Duodenal mucosa (tissue), 2 donors: ENCODE data around the gene PNPLA7.

Source experiments
- H3K27ac ChIP-seq: one replicate; pipeline ENCODE4 v1.7.0; 2013; ENCODE audit warnings: low read depth, low read length
- H3K27me3 ChIP-seq, 2 donors: one replicate each; pipeline ENCODE4 v1.7.0; 2013; ENCODE audit warnings: low read length in 2 of 2, control low read depth in 1 of 2; ENCODE audit not compliant: insufficient read depth in 2 of 2, control insufficient read depth in 1 of 2
- H3K36me3 ChIP-seq, 2 donors: one replicate each; pipeline ENCODE4 v1.7.0; 2013; ENCODE audit warnings: low read length in 2 of 2, control low read depth in 1 of 2; ENCODE audit not compliant: insufficient read depth in 2 of 2, control insufficient read depth in 1 of 2
- H3K4me1 ChIP-seq, 2 donors: one replicate each; pipeline ENCODE4 v1.7.0; 2013; ENCODE audit warnings: low read length in 2 of 2, control low read depth in 1 of 2; ENCODE audit not compliant: insufficient read depth in 2 of 2, control insufficient read depth in 1 of 2
- H3K4me3 ChIP-seq, 2 donors: one replicate each; pipeline ENCODE4 v1.7.0; 2013; ENCODE audit warnings: low read length in 2 of 2, low read depth in 1 of 2
- H3K9ac ChIP-seq, 2 donors: one replicate each; pipeline ENCODE4 v1.7.0; 2013; ENCODE audit warnings: low read length in 2 of 2, low read depth in 1 of 2
- H3K9me3 ChIP-seq, 2 donors: one replicate each; pipeline ENCODE4 v1.7.0; 2013; ENCODE audit warnings: low read length in 2 of 2, control low read depth in 1 of 2; ENCODE audit not compliant: control insufficient read depth in 1 of 2

PNPLA7 gene

GRCh38 chr9:137487454-137488326 is 62.5 kb downstream of the PNPLA7 start:
- peaks cover 5 to 6% of the 10 kb centered on the region in 2 donors for H3K4me1 ChIP-seq
- no peak overlapping the region for H3K9ac ChIP-seq
- no peaks in the 10 kb centered on the region for H3K9me3 ChIP-seq
- no peak overlapping the region for H3K27ac ChIP-seq
- H3K4me3 ChIP-seq, result peak overlapping the region in 1 of 2 donors; percentile 8
- no peaks in the 10 kb centered on the region for H3K36me3 ChIP-seq
- peaks cover 3 to 8% of the 10 kb centered on the region in 2 donors for H3K27me3 ChIP-seq

DNA sequence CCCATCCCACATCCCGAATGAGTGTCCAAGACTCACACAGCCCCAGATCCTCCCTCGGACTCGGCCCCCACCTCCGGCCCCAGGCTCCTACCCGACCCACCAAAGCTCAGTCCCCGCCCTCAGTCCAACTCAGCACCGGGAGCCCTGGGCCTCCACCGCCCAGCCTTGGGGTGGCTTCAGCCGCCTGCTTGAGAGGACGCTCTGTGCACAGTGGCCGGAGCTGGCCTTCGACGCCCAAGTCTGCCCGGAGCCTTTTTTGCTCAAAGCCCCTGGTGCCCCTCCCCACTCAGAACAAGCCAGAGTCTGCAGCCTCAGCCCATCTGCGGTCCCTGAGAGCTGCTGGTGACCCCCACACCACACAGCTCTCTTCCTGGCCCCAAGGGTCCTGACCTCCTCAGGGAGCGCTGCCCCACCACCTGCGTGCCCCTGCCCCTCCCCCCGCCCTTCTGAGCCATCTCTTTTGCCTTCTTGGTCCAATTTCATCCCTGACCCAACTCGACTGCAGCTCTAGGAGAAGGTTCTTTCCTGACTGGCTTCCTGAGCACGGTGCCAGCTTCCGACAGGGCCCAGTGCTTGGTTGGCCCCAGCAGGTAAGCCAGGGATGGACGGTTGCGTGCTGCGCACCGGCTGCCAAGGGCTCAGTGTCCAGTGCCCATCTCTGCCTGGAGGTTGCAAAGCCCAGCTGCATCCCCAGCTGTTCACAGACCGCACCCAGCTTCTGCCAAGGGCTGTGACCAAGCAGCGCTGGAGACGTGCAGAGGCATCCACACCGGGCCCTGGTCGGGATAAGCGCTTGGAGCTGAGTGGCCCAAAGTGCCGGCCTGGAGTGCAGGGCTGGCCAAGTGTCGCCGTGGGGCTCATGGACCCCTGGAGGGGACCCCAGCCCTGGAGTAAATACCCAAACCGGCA is 63.4 kb downstream of the PNPLA7 start:
- no peaks in the 10 kb centered on the region for H3K9me3 ChIP-seq

DNA sequence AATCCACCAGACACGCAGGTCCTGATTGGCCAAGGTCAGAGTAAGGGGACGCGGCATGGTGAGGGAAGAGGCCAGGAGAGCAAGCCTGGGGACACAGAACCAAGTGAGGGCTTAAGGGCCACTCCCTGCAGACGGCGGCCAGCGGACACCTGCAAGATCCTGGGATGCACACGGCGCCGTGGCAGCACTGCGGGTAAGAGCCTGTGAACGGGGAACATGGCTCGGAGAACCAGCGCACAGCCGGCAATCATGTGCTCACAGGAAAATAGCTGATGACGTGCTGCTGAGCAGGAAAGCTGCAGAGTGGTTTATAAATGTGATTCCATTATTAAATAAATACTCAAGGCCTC is 64.1 kb downstream of the PNPLA7 start:
- H3K27ac ChIP-seq, result no peak overlapping the region
- H3K4me1 ChIP-seq, result peaks cover 5 to 6% of the 10 kb centered on the region in 2 donors
- H3K36me3 ChIP-seq, result no peaks in the 10 kb centered on the region
- H3K27me3 ChIP-seq, result peaks cover 3 to 8% of the 10 kb centered on the region in 2 donors
- no peak overlapping the region for H3K9ac ChIP-seq
- H3K9me3 ChIP-seq, result no peaks in the 10 kb centered on the region
- no peak overlapping the region for H3K4me3 ChIP-seq

More for the DNA sequence above, 63.4 kb downstream of the PNPLA7 start:
- Histone ChIP-seq H3K9ac (no peak overlapping the region), H3K4me3 (no peak overlapping the region), H3K4me1 (peaks cover 5 to 6% of the 10 kb centered on the region in 2 donors), H3K27me3 (peaks cover 3 to 8% of the 10 kb centered on the region in 2 donors), H3K27ac (no peak overlapping the region), H3K36me3 (no peaks in the 10 kb centered on the region)

- peaks cover 5 to 6% of the 10 kb centered on the region in 2 donors for H3K4me1 ChIP-seq
- H3K27me3 ChIP-seq, result peaks cover 3 to 8% of the 10 kb centered on the region in 2 donors
- no peaks in the 10 kb centered on the region for H3K9me3 ChIP-seq
- H3K9ac ChIP-seq, result no peak overlapping the region
- no peak overlapping the region for H3K27ac ChIP-seq
- H3K4me3 ChIP-seq, result no peak overlapping the region
- no peaks in the 10 kb centered on the region for H3K36me3 ChIP-seq
These were observed 64.7 kb downstream of the PNPLA7 start for GRCh38 chr9:137485343-137486140.

DNA sequence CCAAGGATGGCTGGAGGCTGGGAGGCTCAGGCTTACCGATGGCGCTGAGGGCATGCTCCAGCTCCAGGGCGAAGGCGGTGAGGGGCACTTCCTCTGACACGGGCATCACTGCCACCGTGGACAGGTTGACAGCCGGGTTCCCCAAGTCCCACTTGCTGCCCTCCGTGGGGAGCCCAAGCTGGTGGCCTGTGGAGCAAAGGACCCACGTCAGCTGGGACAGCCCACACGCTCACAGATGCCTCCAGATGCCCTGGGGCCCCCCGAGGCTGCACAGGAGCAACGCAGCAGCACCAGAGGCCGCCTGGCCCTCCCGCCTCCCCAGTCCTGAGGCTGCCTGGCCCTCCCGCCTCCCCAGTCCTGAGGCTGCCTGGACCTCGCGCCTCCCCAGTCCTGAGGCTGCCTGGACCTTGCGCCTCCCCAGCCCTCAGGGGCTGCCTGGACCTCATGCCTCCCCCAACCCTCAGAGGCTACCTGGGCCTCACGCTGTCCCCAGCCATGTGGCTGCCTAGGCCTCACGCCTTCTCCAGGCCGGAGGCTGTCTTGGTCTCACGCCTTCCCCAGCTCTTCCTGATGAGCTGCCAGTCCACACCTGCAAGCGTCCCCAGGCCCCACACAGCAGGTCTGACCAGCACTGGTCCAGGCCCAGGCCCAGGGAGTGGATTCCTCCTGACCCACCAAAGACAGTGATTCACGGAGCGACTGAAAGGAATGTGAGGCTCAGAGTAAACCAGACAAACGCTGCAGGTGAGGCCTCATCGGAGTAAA is 65.5 kb downstream of the PNPLA7 start:
- Histone ChIP-seq H3K9me3 (no peaks in the 10 kb centered on the region), H3K4me3 (no peak overlapping the region), H3K9ac (no peak overlapping the region), H3K36me3 (no peaks in the 10 kb centered on the region), H3K4me1 (peaks cover 5 to 6% of the 10 kb centered on the region in 2 donors), H3K27me3 (peaks cover 3 to 8% of the 10 kb centered on the region in 2 donors), H3K27ac (no peak overlapping the region)

- H3K4me3 ChIP-seq, result no peak overlapping the region
- no peaks in the 10 kb centered on the region for H3K36me3 ChIP-seq
- no peaks in the 10 kb centered on the region for H3K4me1 ChIP-seq
- H3K9me3 ChIP-seq, result no peaks in the 10 kb centered on the region
- no peak overlapping the region for H3K27ac ChIP-seq
- no peak overlapping the region for H3K9ac ChIP-seq
- peaks cover 0 to 3% of the 10 kb centered on the region in 2 donors for H3K27me3 ChIP-seq
These were observed 68.0 kb downstream of the PNPLA7 start for GRCh38 chr9:137482094-137482781.

- Histone ChIP-seq H3K9ac (no peak overlapping the region), H3K4me3 (no peak overlapping the region), H3K4me1 (no peaks in the 10 kb centered on the region), H3K27me3 (no peaks in the 10 kb centered on the region), H3K9me3 (peaks cover 0 to 3% of the 10 kb centered on the region in 2 donors), H3K27ac (no peak overlapping the region), H3K36me3 (no peaks in the 10 kb centered on the region)
These were observed 69.2 kb downstream of the PNPLA7 start for GRCh38 chr9:137480686-137481683.

DNA sequence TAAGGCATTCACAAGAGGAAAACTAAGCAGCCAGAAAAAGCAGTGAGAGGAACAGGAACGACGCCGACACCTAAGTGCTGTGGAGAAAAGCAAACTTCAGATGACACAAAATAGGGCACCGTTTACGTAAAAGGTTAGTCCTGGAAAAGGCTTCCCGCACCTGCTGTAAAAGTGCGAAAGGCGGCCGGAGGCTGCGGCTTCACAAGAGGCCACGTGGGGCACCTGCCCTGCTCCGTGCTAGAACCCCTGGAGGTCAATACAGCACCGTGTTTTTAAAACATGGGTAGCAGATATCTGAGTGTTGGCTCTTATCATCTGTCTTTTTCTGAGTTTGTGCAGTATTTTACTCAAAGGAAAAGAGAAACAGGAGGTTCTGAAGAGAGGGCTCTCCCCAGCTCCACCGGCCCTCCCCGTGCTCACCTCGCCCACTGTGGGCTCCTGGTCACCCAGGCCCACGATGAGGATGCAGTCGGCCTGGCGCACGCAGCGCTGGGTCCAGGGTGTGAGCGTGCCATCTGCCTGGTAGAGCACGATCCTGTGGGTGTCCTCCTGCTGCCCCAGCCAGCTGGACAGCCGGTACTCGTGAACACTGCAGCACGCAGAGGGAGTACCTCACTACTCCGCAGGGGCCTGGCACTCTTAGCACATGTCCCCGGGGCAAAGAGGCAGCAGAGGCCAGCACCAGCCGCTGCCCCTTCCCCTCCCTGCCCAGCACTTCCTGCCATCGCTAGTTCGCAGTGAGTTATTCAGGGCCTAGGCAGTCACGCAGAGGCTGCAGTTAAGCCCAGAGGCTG is 70.1 kb downstream of the PNPLA7 start:
- Histone ChIP-seq H3K36me3 (no peaks in the 10 kb centered on the region), H3K27ac (no peak overlapping the region), H3K9me3 (peaks cover 2 to 7% of the 10 kb centered on the region in 2 donors), H3K9ac (no peak overlapping the region), H3K4me1 (no peaks in the 10 kb centered on the region), H3K4me3 (no peak overlapping the region), H3K27me3 (no peaks in the 10 kb centered on the region)
